Stimulated activated CD8-positive, alpha-beta memory T cell treated with anti-CD3 and anti-CD28 coated beads, Interleukin-2, amount 100 ng/mL, for 1 hour (primary cell): ENCODE data around the gene CSNK1D.

Experiments used
- DNase-seq, 2 donors: peaks; one replicate each; pipeline ENCODE4 v3.0.0-alpha.2; 2020; ENCODE audit warnings: low read depth in 2 of 2

The CSNK1D gene

GRCh38 chr17:82252511-82253178 is 20.9 kb downstream of the CSNK1D start:
- no peak for DNase-seq

GRCh38 chr17:82250868-82251500 is 22.5 kb downstream of the CSNK1D start:
- DNase-seq = no peak

- no peak for DNase-seq
Observed at GRCh38 chr17:82249896-82250581, 23.5 kb downstream of the CSNK1D start.

- no peak for DNase-seq
Observed at GRCh38 chr17:82248815-82249674, 24.5 kb downstream of the CSNK1D start.

GRCh38 chr17:82247856-82248671 is 25.4 kb downstream of the CSNK1D start:
- no peak for DNase-seq

- no peak for DNase-seq
Observed at GRCh38 chr17:82247182-82247823, 26.2 kb downstream of the CSNK1D start.

GRCh38 chr17:82246365-82247181 is 26.9 kb downstream of the CSNK1D start:
- no peak for DNase-seq

GRCh38 chr17:82246040-82246364 is 27.5 kb downstream of the CSNK1D start:
- no peak for DNase-seq

GRCh38 chr17:82245134-82246039 is 28.1 kb downstream of the CSNK1D start:
- DNase-seq = no peak

GRCh38 chr17:82244413-82245133 is 28.9 kb downstream of the CSNK1D start:
- DNase-seq = no peak

- no peak for DNase-seq
Observed at GRCh38 chr17:82243648-82244412, 29.7 kb downstream of the CSNK1D start.

- no peak for DNase-seq
Observed at GRCh38 chr17:82242977-82243647, 30.4 kb downstream of the CSNK1D start.

GRCh38 chr17:82242698-82242976 is 30.9 kb downstream of the CSNK1D start:
- DNase-seq = no peak

GRCh38 chr17:82241926-82242697 is 31.4 kb downstream of the CSNK1D start:
- DNase-seq = no peak

GRCh38 chr17:82241183-82241925 is 32.1 kb downstream of the CSNK1D start:
- no peak for DNase-seq
